A673 (cell line): ENCODE data around the gene TENM4.

ENCODE experiments used
- EZH2 ChIP-seq: fragments of 200-600 bp; sonication (generic); IDR thresholded peaks from 2 replicates; pipeline ENCODE4 v1.6.1; 2017; ENCODE audit warnings: borderline replicate concordance, low read depth, mild to moderate bottlenecking, mixed read lengths, antibody characterized with exemption, low read length; ENCODE audit not compliant: poor library complexity, severe bottlenecking
- TF ChIP-seq, protein P1 (sequence below): fragments of 300-800, 200-600 bp; sonication (generic); conservative IDR thresholded peaks from 2 replicates; pipeline ENCODE4 v1.5.1; 2017; ENCODE audit warnings: low read depth, mild to moderate bottlenecking, antibody characterized with exemption, low read length, moderate library complexity, mixed read lengths

DNA sequence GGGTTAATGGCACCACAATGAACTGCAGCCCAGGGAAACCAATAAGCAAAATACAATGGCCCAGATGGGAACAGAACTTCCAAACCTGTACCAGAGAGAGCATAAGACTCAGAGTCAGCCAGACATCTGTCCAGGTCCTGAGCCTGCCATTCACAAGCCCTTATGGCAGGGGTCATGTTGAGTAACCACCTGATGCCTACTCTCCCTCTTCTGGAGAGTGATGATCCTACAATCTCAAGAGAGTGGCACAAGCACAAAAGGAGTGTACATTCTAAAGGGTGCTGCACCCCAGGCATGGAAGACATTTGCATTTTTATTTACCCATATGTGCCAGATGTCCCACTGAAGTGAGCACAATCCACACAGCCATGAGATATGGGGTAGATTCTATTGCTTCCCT, 10.6 kb downstream of the TENM4 start:
- TF ChIP-seq EZH2, result no peak
- TF ChIP-seq, protein P1, sequence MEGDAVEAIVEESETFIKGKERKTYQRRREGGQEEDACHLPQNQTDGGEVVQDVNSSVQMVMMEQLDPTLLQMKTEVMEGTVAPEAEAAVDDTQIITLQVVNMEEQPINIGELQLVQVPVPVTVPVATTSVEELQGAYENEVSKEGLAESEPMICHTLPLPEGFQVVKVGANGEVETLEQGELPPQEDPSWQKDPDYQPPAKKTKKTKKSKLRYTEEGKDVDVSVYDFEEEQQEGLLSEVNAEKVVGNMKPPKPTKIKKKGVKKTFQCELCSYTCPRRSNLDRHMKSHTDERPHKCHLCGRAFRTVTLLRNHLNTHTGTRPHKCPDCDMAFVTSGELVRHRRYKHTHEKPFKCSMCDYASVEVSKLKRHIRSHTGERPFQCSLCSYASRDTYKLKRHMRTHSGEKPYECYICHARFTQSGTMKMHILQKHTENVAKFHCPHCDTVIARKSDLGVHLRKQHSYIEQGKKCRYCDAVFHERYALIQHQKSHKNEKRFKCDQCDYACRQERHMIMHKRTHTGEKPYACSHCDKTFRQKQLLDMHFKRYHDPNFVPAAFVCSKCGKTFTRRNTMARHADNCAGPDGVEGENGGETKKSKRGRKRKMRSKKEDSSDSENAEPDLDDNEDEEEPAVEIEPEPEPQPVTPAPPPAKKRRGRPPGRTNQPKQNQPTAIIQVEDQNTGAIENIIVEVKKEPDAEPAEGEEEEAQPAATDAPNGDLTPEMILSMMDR, result no peak
